ENCODE results near the gene WWP2.
A peak's percentile ranks its signal among the peaks of the same experiment; 100 is the strongest.

GRCh38 chr16:69754469-69755310 lies 7.4 kb upstream of the WWP2 start, which contains the start of gene NOB1:
- no peak for TF ChIP-seq CREB1 (IDR thresholded peaks at IDR 0.05; ENCODE audit: low read depth)
- no peak; the same call in 1 of the 2 replicates for TF ChIP-seq EP300 (IDR thresholded peaks at IDR 0.05; ENCODE audit: borderline replicate concordance)
- TF ChIP-seq, protein P1, sequence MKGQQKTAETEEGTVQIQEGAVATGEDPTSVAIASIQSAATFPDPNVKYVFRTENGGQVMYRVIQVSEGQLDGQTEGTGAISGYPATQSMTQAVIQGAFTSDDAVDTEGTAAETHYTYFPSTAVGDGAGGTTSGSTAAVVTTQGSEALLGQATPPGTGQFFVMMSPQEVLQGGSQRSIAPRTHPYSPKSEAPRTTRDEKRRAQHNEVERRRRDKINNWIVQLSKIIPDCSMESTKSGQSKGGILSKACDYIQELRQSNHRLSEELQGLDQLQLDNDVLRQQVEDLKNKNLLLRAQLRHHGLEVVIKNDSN (IDR thresholded peaks at IDR 0.05), result 0 out of 2 replicates have a peak, but pooled peaks have one; percentile 30
- peak; percentile 84 for TF ChIP-seq RAD21 (IDR thresholded peaks at IDR 0.05; ENCODE audit: low read depth)
- TF ChIP-seq TEAD4 (IDR thresholded peaks at IDR 0.05), result peak; percentile 13; the same call in 1 of the 2 replicates
- TF ChIP-seq, protein P2, sequence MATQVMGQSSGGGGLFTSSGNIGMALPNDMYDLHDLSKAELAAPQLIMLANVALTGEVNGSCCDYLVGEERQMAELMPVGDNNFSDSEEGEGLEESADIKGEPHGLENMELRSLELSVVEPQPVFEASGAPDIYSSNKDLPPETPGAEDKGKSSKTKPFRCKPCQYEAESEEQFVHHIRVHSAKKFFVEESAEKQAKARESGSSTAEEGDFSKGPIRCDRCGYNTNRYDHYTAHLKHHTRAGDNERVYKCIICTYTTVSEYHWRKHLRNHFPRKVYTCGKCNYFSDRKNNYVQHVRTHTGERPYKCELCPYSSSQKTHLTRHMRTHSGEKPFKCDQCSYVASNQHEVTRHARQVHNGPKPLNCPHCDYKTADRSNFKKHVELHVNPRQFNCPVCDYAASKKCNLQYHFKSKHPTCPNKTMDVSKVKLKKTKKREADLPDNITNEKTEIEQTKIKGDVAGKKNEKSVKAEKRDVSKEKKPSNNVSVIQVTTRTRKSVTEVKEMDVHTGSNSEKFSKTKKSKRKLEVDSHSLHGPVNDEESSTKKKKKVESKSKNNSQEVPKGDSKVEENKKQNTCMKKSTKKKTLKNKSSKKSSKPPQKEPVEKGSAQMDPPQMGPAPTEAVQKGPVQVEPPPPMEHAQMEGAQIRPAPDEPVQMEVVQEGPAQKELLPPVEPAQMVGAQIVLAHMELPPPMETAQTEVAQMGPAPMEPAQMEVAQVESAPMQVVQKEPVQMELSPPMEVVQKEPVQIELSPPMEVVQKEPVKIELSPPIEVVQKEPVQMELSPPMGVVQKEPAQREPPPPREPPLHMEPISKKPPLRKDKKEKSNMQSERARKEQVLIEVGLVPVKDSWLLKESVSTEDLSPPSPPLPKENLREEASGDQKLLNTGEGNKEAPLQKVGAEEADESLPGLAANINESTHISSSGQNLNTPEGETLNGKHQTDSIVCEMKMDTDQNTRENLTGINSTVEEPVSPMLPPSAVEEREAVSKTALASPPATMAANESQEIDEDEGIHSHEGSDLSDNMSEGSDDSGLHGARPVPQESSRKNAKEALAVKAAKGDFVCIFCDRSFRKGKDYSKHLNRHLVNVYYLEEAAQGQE (IDR thresholded peaks at IDR 0.05; ENCODE audit: low read depth), result no peak
- peak; percentile 95 for TF ChIP-seq YY1 (IDR thresholded peaks at IDR 0.05; ENCODE audit: low read depth)
